Activated naive CD8-positive, alpha-beta T cell treated with anti-CD3 and anti-CD28 coated beads for 36 hours (primary cell): ENCODE measurements around the gene CTU2. TPM values are rescaled to one million over a fixed set of nuclear protein-coding genes. Genes with fewer than 3 reads are reported as not detected.

Source experiments
- DNase-seq: peaks from one replicate; pipeline ENCODE4 v3.0.0; 2021
- H3K27ac Mint-ChIP-seq: one replicate; pipeline ENCODE4 v1.8.0; 2022; ENCODE audit warnings: mild to moderate bottlenecking, moderate library complexity, mixed read lengths
- H3K27me3 Mint-ChIP-seq: one replicate; pipeline ENCODE4 v1.8.0; 2022; ENCODE audit warnings: mild to moderate bottlenecking, mixed read lengths
- H3K36me3 Mint-ChIP-seq: one replicate; pipeline ENCODE4 v1.8.0; 2021; ENCODE audit warnings: mild to moderate bottlenecking, mixed read lengths
- H3K4me1 Mint-ChIP-seq: one replicate; pipeline ENCODE4 v1.8.0; 2021; ENCODE audit warnings: mixed read lengths
- H3K4me3 Mint-ChIP-seq: one replicate; pipeline ENCODE4 v1.8.0; 2022; ENCODE audit warnings: mild to moderate bottlenecking, moderate library complexity, mixed read lengths
- H3K9me3 Mint-ChIP-seq: one replicate; pipeline ENCODE4 v1.8.0; 2022; ENCODE audit warnings: mixed read lengths
- total RNA-seq, 2 experiments: library from RNA; stranded (reverse); gene quantifications; one replicate each; pipeline ENCODE4 v1.2.3, GENCODE V29; 2021

Gene CTU2
- total RNA-seq, 2 experiments from 2014 or later: 59.7 to 62.7 TPM

GRCh38 chr16:88734361-88734728 lies 28.0 kb downstream of the CTU2 start:
- H3K4me3 Mint-ChIP-seq: no peak overlapping the region
- DNase-seq: no peak
- H3K9me3 Mint-ChIP-seq: no peaks in the 10 kb centered on the region
- H3K4me1 Mint-ChIP-seq: peaks cover 1% of the 10 kb centered on the region
- no peak overlapping the region for H3K27ac Mint-ChIP-seq
- H3K27me3 Mint-ChIP-seq: no peaks in the 10 kb centered on the region
- H3K36me3 Mint-ChIP-seq: peaks cover 5% of the 10 kb centered on the region

DNA sequence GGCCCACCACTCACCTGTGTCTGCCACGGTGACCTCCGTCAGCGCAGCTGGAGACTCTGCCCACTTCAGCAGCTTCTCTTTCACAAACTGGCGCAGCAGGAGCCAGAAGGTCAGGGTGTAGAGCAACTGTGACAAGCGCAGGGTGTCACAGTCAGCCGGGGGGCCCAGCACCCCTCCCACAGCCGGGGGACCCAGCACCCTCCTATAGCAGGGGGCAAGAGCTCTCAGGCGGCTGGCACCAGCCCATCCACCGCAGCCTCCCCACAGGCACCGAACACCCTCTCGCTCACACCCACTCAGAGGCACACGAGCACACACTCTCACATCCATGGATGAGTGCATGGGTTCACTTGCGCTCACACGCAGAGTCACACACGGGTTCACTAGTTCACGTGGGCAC lies 28.8 kb downstream of the CTU2 start:
- peaks cover 4% of the 10 kb centered on the region for H3K36me3 Mint-ChIP-seq
- H3K4me3 Mint-ChIP-seq: no peak overlapping the region

GRCh38 chr16:88735616-88736015 lies 29.3 kb downstream of the CTU2 start:
- H3K27me3 Mint-ChIP-seq: no peaks in the 10 kb centered on the region
- DNase-seq: no peak
- no peaks in the 10 kb centered on the region for H3K9me3 Mint-ChIP-seq
- peaks cover 5% of the 10 kb centered on the region for H3K36me3 Mint-ChIP-seq
- H3K4me1 Mint-ChIP-seq: peaks cover 1% of the 10 kb centered on the region
- no peak overlapping the region for H3K27ac Mint-ChIP-seq
- no peak overlapping the region for H3K4me3 Mint-ChIP-seq

More for the DNA sequence above, 28.8 kb downstream of the CTU2 start:
- no peaks in the 10 kb centered on the region for H3K9me3 Mint-ChIP-seq
- H3K27ac Mint-ChIP-seq: no peak overlapping the region
- no peak for DNase-seq
- H3K27me3 Mint-ChIP-seq: no peaks in the 10 kb centered on the region
- peaks cover 1% of the 10 kb centered on the region for H3K4me1 Mint-ChIP-seq

- H3K36me3 Mint-ChIP-seq: peaks cover 5% of the 10 kb centered on the region
- H3K9me3 Mint-ChIP-seq: no peaks in the 10 kb centered on the region
- no peak overlapping the region for H3K4me3 Mint-ChIP-seq
- no peaks in the 10 kb centered on the region for H3K27me3 Mint-ChIP-seq
- DNase-seq: no peak
- H3K27ac Mint-ChIP-seq: no peak overlapping the region
- H3K4me1 Mint-ChIP-seq: peaks cover 1% of the 10 kb centered on the region
Observed at GRCh38 chr16:88736088-88736487, 29.8 kb downstream of the CTU2 start.

GRCh38 chr16:88736496-88736895 lies 30.2 kb downstream of the CTU2 start:
- H3K4me1 Mint-ChIP-seq: peaks cover 1% of the 10 kb centered on the region
- no peaks in the 10 kb centered on the region for H3K27me3 Mint-ChIP-seq
- H3K4me3 Mint-ChIP-seq: no peak overlapping the region
- H3K36me3 Mint-ChIP-seq: peaks cover 2% of the 10 kb centered on the region
- DNase-seq: no peak
- H3K9me3 Mint-ChIP-seq: no peaks in the 10 kb centered on the region
- no peak overlapping the region for H3K27ac Mint-ChIP-seq

GRCh38 chr16:88737298-88738150 lies 31.2 kb downstream of the CTU2 start:
- H3K27ac Mint-ChIP-seq: no peak overlapping the region
- peaks cover 1% of the 10 kb centered on the region for H3K36me3 Mint-ChIP-seq
- no peaks in the 10 kb centered on the region for H3K9me3 Mint-ChIP-seq
- peaks cover 1% of the 10 kb centered on the region for H3K4me1 Mint-ChIP-seq
- H3K4me3 Mint-ChIP-seq: no peak overlapping the region
- no peaks in the 10 kb centered on the region for H3K27me3 Mint-ChIP-seq
- DNase-seq: peak; percentile 78

DNA sequence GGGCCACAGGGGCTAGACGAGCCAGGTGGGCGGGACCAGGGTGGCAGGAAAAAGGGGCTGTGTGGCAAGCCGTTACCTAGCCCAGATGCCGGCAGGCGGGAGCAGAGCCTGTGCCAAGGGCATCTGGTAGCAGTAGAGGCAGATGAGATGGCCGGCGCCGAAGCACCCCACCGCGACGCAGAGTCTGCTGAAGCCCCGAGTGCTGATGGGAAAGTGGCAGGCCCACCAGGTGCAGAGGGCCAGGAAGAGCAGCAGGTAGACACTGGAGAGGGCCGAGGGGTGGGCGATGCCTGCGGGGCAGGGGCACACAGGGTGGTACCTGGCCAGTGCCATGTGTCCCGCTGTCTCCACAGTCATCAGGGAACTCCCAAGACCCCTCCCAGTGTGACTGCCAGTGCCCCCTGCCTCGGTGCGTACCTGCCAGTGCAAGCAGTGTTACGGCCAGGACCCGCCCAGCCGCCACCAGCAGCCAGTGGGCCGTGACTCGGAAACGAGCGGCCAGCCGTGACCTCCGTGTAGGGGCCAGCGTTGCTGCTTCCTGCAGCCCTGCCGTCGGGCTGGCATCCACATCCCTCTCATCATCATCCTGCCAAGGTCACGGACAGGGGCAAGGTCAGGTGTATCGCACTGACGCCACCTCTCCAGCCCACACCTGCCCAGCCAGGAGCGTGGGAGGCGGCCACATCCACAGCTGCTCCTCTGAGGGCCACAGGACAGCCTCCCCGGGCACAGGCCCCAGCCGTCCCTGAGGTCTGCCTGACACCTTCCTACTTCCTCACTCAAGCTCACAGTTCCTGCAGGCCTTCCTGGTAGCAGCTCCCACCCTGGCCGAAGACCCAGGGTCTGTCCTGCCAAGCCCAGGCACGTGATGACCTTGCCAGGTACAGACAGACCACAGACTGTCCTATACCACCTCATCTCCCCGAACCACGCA lies 32.1 kb downstream of the CTU2 start:
- Mint-ChIP-seq H3K27me3 (no peaks in the 10 kb centered on the region), H3K4me1 (peaks cover 1% of the 10 kb centered on the region), H3K4me3 (no peak overlapping the region), H3K27ac (no peak overlapping the region), H3K36me3 (peaks cover 1% of the 10 kb centered on the region), H3K9me3 (no peaks in the 10 kb centered on the region)
- DNase-seq: no peak

DNA sequence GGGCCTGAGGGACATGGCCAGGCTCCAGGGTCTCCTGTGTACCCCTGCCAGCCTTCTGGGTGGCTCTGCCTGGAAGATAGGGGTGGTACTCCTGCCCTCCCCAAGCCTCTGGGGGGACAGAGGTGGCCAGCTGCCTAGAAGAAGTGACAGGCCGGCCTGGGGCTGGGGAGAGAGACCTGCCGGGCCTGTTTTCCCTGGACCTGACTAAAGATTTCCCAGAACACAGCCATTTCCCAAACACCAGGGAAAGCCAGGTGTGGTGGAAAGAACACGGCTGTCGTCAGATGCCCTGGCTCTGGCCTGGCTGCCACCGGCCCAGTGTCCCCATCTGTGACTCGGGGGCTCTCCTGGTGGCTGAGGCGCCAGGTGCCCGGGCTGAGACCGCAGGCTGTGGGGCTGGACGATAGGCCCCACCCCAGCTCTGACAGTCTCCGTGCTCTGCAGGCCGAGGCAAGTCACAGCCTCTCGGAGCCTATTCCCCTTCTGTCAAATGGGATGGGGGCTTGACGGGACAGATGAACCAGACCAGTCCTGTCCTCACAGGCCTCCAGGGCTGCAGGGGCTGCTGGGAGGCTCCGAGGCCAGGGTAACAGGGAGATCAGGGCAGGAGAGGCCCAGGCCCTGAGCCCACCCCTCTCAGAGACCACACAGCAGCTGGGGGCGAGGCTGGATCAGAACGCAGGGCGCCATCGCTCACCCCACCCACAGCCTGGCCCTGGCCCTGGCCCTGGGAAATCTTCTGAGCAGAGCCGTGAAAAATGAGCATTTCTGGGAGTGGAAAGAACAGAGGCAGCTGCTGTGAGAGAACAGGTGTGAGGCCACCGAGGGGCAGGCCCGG lies 33.1 kb downstream of the CTU2 start:
- Mint-ChIP-seq H3K27ac (no peak overlapping the region), H3K4me1 (peaks cover 6% of the 10 kb centered on the region)

GRCh38 chr16:88739977-88740726 lies 33.8 kb downstream of the CTU2 start:
- H3K9me3 Mint-ChIP-seq: no peaks in the 10 kb centered on the region
- no peak overlapping the region for H3K27ac Mint-ChIP-seq
- H3K36me3 Mint-ChIP-seq: peaks cover 1% of the 10 kb centered on the region
- no peaks in the 10 kb centered on the region for H3K27me3 Mint-ChIP-seq
- no peak for DNase-seq
- H3K4me3 Mint-ChIP-seq: no peak overlapping the region
- peaks cover 8% of the 10 kb centered on the region for H3K4me1 Mint-ChIP-seq

More for the DNA sequence above, 33.1 kb downstream of the CTU2 start:
- DNase-seq: no peak
- H3K27me3 Mint-ChIP-seq: no peaks in the 10 kb centered on the region
- no peaks in the 10 kb centered on the region for H3K9me3 Mint-ChIP-seq
- no peak overlapping the region for H3K4me3 Mint-ChIP-seq
- peaks cover 1% of the 10 kb centered on the region for H3K36me3 Mint-ChIP-seq

GRCh38 chr16:88740727-88741055 lies 34.4 kb downstream of the CTU2 start:
- Mint-ChIP-seq H3K9me3 (no peaks in the 10 kb centered on the region), H3K4me3 (no peak overlapping the region), H3K27ac (no peak overlapping the region), H3K36me3 (peaks cover 1% of the 10 kb centered on the region), H3K4me1 (peaks cover 10% of the 10 kb centered on the region), H3K27me3 (no peaks in the 10 kb centered on the region)
- no peak for DNase-seq

DNA sequence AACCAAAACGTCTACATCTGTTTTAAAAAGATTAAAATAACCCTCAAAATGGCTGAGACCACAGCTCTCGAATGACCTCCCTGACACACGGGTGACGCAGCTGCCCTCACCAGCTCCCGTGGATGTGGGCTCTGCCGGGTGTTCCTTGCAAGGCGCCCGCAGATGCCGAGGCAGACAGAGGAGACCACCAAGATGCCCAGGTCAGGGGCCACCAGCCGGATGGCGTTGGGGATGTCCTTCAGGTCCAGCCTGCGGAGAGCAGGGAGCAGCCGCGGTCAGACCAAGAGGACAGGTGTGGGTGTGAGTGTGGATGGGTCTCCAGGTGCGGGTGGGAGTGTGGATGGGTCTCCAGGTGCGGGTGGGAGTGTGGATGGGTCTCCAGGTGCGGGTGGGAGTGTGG lies 35.1 kb downstream of the CTU2 start:
- peaks cover 15% of the 10 kb centered on the region for H3K4me1 Mint-ChIP-seq
- H3K4me3 Mint-ChIP-seq: no peak overlapping the region
- peaks cover 1% of the 10 kb centered on the region for H3K36me3 Mint-ChIP-seq
- H3K9me3 Mint-ChIP-seq: no peaks in the 10 kb centered on the region
- no peak overlapping the region for H3K27ac Mint-ChIP-seq
- no peaks in the 10 kb centered on the region for H3K27me3 Mint-ChIP-seq
- DNase-seq: no peak

- Mint-ChIP-seq H3K9me3 (no peaks in the 10 kb centered on the region), H3K36me3 (peaks cover 1% of the 10 kb centered on the region), H3K4me1 (peaks cover 15% of the 10 kb centered on the region), H3K4me3 (no peak overlapping the region), H3K27me3 (no peaks in the 10 kb centered on the region), H3K27ac (no peak overlapping the region)
- DNase-seq: no peak
Observed at GRCh38 chr16:88742896-88743605, 36.7 kb downstream of the CTU2 start.

DNA sequence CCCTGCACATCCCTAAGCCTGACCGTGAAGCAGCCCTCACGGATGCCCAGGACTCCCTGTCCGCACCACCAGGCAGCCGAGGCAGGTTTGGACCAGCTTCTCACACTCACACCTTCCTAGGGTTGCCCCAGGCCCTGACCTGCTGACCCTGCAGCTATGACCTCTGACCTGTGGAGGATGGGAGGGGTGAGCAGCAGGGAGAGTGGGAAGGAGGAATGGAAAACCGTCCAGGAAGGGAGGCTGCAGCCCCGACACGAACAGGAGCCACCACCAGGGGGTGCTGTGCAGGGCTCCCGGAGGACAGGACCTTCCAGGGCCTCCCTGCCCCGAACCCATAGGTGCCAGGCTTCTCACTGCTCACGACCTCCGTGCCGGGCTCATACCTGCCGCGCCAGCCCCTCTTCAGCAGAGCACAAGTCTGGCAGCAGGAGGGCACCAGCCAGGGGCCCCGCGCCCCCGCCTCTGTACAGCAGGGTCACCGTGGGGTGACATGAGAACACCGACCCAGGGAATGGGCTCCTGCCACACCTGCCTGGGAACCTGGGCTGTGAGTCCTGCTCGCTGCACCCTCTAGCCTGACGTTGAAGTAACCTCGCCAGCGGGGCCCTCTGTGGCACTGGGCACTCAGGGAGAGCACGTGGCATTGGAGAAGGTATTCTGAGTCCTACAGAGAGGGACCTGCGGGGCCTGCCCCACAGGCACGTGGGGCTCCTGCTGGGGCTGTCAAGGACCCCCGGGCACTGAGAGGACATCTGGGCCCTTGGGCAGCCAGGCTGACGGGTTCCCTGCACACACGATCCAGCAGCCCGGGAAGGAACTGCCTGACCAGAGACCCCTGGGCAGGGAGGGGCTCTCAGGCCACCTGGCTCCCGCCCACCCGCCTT lies 37.6 kb downstream of the CTU2 start:
- no peaks in the 10 kb centered on the region for H3K9me3 Mint-ChIP-seq
- H3K4me3 Mint-ChIP-seq: no peak overlapping the region
- peak; percentile 70 for DNase-seq
- H3K4me1 Mint-ChIP-seq: peaks cover 14% of the 10 kb centered on the region
- H3K27ac Mint-ChIP-seq: no peak overlapping the region
- peaks cover 1% of the 10 kb centered on the region for H3K36me3 Mint-ChIP-seq
- no peaks in the 10 kb centered on the region for H3K27me3 Mint-ChIP-seq
